ENCODE measurements around the gene SPECC1L.

SPECC1L gene

DNA sequence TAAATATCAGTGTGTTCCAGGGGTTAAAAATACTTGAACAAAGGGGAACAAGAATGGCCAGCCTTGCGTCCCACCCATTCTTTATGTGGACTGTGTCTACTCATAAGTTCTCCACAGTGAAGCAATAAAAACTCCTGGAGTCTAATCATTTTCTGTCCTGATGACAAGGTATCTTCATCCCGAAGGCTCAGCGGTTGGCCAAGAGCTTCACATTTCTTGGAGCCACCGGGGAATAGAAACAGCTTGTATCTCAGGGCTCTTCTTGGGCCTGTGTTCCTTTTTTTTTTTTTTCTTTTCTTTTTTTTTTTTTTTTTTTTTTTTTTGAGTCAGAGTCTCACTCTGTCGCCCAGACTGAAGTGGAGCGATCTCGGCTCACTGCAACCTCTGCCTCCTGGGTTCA, 119.9 kb downstream of the SPECC1L start:
- no peak for DNase-seq (ENCODE audit: low read depth)
- peak overlapping the region; percentile 19 for H3K4me3 ChIP-seq (ENCODE audit: low read length)
- H3K4me1 ChIP-seq (ENCODE audit: control insufficient read depth, insufficient read depth, low read length) = peaks cover 28% of the 10 kb centered on the region
- H3K9me3 ChIP-seq (ENCODE audit: control insufficient read depth, low read length) = no peaks in the 10 kb centered on the region
- peak overlapping the region; percentile 60 for H3K9ac ChIP-seq (ENCODE audit: low read length)
- H3K36me3 ChIP-seq (ENCODE audit: control insufficient read depth, insufficient read depth, low read length, severe bottlenecking) = peaks cover 6% of the 10 kb centered on the region
- no peaks in the 10 kb centered on the region for H3K27me3 ChIP-seq (replicated peaks; ENCODE audit: control insufficient read depth, insufficient read depth, low read length)

- Histone ChIP-seq H3K36me3 (ENCODE audit: control insufficient read depth, insufficient read depth, low read length, severe bottlenecking) (peaks cover 13% of the 10 kb centered on the region), H3K9me3 (ENCODE audit: control insufficient read depth, low read length) (no peaks in the 10 kb centered on the region), H3K4me3 (ENCODE audit: low read length) (no peak overlapping the region), H3K4me1 (ENCODE audit: control insufficient read depth, insufficient read depth, low read length) (peaks cover 28% of the 10 kb centered on the region), H3K27me3 (replicated peaks; ENCODE audit: control insufficient read depth, insufficient read depth, low read length) (no peaks in the 10 kb centered on the region), H3K9ac (ENCODE audit: low read length) (peak overlapping the region; percentile 60)
- peak; percentile 61 for DNase-seq (ENCODE audit: low read depth)
These were observed 121.2 kb downstream of the SPECC1L start for GRCh38 chr22:24391836-24392217.

DNA sequence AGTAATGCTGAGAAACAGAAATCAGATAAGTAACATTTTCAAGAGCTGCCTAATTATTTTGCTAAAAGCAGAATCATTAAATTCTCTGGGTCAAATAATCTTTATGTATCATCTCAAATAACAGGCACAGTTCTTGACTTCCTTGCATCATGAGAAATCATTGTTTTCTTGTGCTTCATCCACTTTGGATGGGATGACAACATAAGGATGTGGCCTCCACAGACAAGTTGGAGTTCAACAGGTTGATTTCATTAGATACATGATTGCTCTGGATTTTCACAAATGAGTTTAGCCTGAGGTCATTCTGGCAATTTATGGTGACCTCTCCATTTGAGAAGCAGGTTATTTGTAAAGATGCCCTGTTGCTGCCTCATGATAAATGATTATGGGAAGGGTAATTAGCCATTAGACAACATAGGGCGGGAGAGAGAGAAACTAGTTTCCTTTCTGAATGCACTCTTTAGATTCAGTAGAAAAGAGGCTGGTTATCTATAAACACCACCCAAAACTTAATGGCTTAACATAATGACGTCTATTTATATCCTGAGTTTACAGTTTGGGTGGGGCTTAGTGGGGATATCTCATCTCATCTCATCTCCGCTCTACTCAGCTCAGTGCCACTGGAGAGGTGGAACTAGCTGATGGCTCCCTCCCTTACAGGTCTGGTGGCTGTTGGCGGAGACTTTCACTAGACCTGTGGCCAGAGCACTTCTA, 121.7 kb downstream of the SPECC1L start:
- no peaks in the 10 kb centered on the region for H3K27me3 ChIP-seq (replicated peaks; ENCODE audit: control insufficient read depth, insufficient read depth, low read length)
- no peak overlapping the region for H3K9ac ChIP-seq (ENCODE audit: low read length)
- peaks cover 28% of the 10 kb centered on the region for H3K4me1 ChIP-seq (ENCODE audit: control insufficient read depth, insufficient read depth, low read length)
- DNase-seq (ENCODE audit: low read depth) = no peak
- H3K9me3 ChIP-seq (ENCODE audit: control insufficient read depth, low read length) = no peaks in the 10 kb centered on the region
- peaks cover 19% of the 10 kb centered on the region for H3K36me3 ChIP-seq (ENCODE audit: control insufficient read depth, insufficient read depth, low read length, severe bottlenecking)
- H3K4me3 ChIP-seq (ENCODE audit: low read length) = no peak overlapping the region

GRCh38 chr22:24393012-24393559, 122.5 kb downstream of the SPECC1L start:
- Histone ChIP-seq H3K9me3 (ENCODE audit: control insufficient read depth, low read length) (no peaks in the 10 kb centered on the region), H3K36me3 (ENCODE audit: control insufficient read depth, insufficient read depth, low read length, severe bottlenecking) (peaks cover 19% of the 10 kb centered on the region), H3K4me3 (ENCODE audit: low read length) (no peak overlapping the region), H3K27me3 (replicated peaks; ENCODE audit: control insufficient read depth, insufficient read depth, low read length) (no peaks in the 10 kb centered on the region), H3K9ac (ENCODE audit: low read length) (no peak overlapping the region), H3K4me1 (ENCODE audit: control insufficient read depth, insufficient read depth, low read length) (peaks cover 28% of the 10 kb centered on the region)
- DNase-seq (ENCODE audit: low read depth) = no peak

- Histone ChIP-seq H3K9me3 (ENCODE audit: control insufficient read depth, low read length) (no peaks in the 10 kb centered on the region), H3K9ac (ENCODE audit: low read length) (no peak overlapping the region), H3K4me3 (ENCODE audit: low read length) (no peak overlapping the region), H3K4me1 (ENCODE audit: control insufficient read depth, insufficient read depth, low read length) (peaks cover 28% of the 10 kb centered on the region), H3K36me3 (ENCODE audit: control insufficient read depth, insufficient read depth, low read length, severe bottlenecking) (peaks cover 24% of the 10 kb centered on the region), H3K27me3 (replicated peaks; ENCODE audit: control insufficient read depth, insufficient read depth, low read length) (no peaks in the 10 kb centered on the region)
- no peak for DNase-seq (ENCODE audit: low read depth)
These were observed 123.2 kb downstream of the SPECC1L start for GRCh38 chr22:24393848-24394247.

GRCh38 chr22:24394254-24394653, 123.6 kb downstream of the SPECC1L start:
- Histone ChIP-seq H3K36me3 (ENCODE audit: control insufficient read depth, insufficient read depth, low read length, severe bottlenecking) (peaks cover 26% of the 10 kb centered on the region), H3K27me3 (replicated peaks; ENCODE audit: control insufficient read depth, insufficient read depth, low read length) (no peaks in the 10 kb centered on the region)

GRCh38 chr22:24398409-24398808, 127.8 kb downstream of the SPECC1L start:
- Histone ChIP-seq H3K4me3 (ENCODE audit: low read length) (no peak overlapping the region), H3K27me3 (replicated peaks; ENCODE audit: control insufficient read depth, insufficient read depth, low read length) (no peaks in the 10 kb centered on the region), H3K9me3 (ENCODE audit: control insufficient read depth, low read length) (no peaks in the 10 kb centered on the region), H3K9ac (ENCODE audit: low read length) (no peak overlapping the region), H3K4me1 (ENCODE audit: control insufficient read depth, insufficient read depth, low read length) (peaks cover 31% of the 10 kb centered on the region), H3K36me3 (ENCODE audit: control insufficient read depth, insufficient read depth, low read length, severe bottlenecking) (peaks cover 26% of the 10 kb centered on the region)
- no peak for DNase-seq (ENCODE audit: low read depth)

More at GRCh38 chr22:24394254-24394653, 123.6 kb downstream of the SPECC1L start:
- no peak for DNase-seq (ENCODE audit: low read depth)
- no peak overlapping the region for H3K4me3 ChIP-seq (ENCODE audit: low read length)
- H3K9ac ChIP-seq (ENCODE audit: low read length) = no peak overlapping the region
- H3K4me1 ChIP-seq (ENCODE audit: control insufficient read depth, insufficient read depth, low read length) = peaks cover 28% of the 10 kb centered on the region
- no peaks in the 10 kb centered on the region for H3K9me3 ChIP-seq (ENCODE audit: control insufficient read depth, low read length)

GRCh38 chr22:24400034-24400725, 129.5 kb downstream of the SPECC1L start:
- H3K36me3 ChIP-seq (ENCODE audit: control insufficient read depth, insufficient read depth, low read length, severe bottlenecking) = peaks cover 25% of the 10 kb centered on the region
- H3K4me3 ChIP-seq (ENCODE audit: low read length) = no peak overlapping the region
- H3K9ac ChIP-seq (ENCODE audit: low read length) = no peak overlapping the region
- no peaks in the 10 kb centered on the region for H3K9me3 ChIP-seq (ENCODE audit: control insufficient read depth, low read length)
- no peaks in the 10 kb centered on the region for H3K27me3 ChIP-seq (replicated peaks; ENCODE audit: control insufficient read depth, insufficient read depth, low read length)
- no peak for DNase-seq (ENCODE audit: low read depth)
- peaks cover 34% of the 10 kb centered on the region for H3K4me1 ChIP-seq (ENCODE audit: control insufficient read depth, insufficient read depth, low read length)

- Histone ChIP-seq H3K4me3 (ENCODE audit: low read length) (peak overlapping the region; percentile 13), H3K9me3 (ENCODE audit: control insufficient read depth, low read length) (no peaks in the 10 kb centered on the region), H3K4me1 (ENCODE audit: control insufficient read depth, insufficient read depth, low read length) (peaks cover 34% of the 10 kb centered on the region), H3K9ac (ENCODE audit: low read length) (no peak overlapping the region), H3K36me3 (ENCODE audit: control insufficient read depth, insufficient read depth, low read length, severe bottlenecking) (peaks cover 24% of the 10 kb centered on the region), H3K27me3 (replicated peaks; ENCODE audit: control insufficient read depth, insufficient read depth, low read length) (no peaks in the 10 kb centered on the region)
- DNase-seq (ENCODE audit: low read depth) = no peak
These were observed 130.3 kb downstream of the SPECC1L start for GRCh38 chr22:24400726-24401596.

DNA sequence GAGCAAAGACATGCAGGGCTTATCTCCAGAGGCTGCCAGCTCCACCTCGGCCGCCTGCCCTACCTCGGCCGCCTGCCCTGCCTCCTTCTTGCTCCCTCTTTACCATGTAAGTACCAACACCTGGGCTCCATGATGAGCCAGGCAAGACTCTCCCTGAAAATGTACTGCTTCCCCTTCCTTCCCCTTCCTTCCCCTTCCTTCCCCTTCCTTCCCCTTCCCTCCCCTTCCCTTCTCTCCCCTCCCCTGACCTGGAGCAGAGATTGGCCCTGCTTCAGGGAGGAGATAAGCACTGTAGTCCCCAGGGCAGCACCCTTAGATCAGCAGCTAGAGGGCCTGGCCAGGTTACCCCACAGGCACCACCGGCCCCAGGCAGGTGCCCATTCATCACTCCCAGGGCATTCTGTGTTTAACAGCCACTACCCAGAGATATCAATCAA, 131.3 kb downstream of the SPECC1L start:
- peaks cover 34% of the 10 kb centered on the region for H3K4me1 ChIP-seq (ENCODE audit: control insufficient read depth, insufficient read depth, low read length)
- no peaks in the 10 kb centered on the region for H3K27me3 ChIP-seq (replicated peaks; ENCODE audit: control insufficient read depth, insufficient read depth, low read length)
- DNase-seq (ENCODE audit: low read depth) = no peak
- no peak overlapping the region for H3K9ac ChIP-seq (ENCODE audit: low read length)
- H3K9me3 ChIP-seq (ENCODE audit: control insufficient read depth, low read length) = no peaks in the 10 kb centered on the region
- H3K4me3 ChIP-seq (ENCODE audit: low read length) = no peak overlapping the region
- peaks cover 17% of the 10 kb centered on the region for H3K36me3 ChIP-seq (ENCODE audit: control insufficient read depth, insufficient read depth, low read length, severe bottlenecking)
